ENCODE data around the gene HSPB3. TPM values are rescaled to one million over a fixed set of nuclear protein-coding genes. Genes with fewer than 3 reads are reported as not detected.
"Not testable (repeated sequence)": the region's sequence is repeated elsewhere in the genome, so short reads cannot be mapped to it uniquely, and the experiment has no call there.

The HSPB3 gene
- total RNA-seq, 3 donors from 2014 or later: not detected

- DNase-seq (ENCODE audit: low spot score in 2 of 2); H3K27ac ChIP-seq; H3K4me1 ChIP-seq; H3K9me3 ChIP-seq; H3K4me3 ChIP-seq; H3K36me3 ChIP-seq; intact Hi-C loops (cut with DNase I; ENCODE audit: low total_unique reads); H3K27me3 ChIP-seq: not testable (repeated sequence)
- TF ChIP-seq, protein P1, sequence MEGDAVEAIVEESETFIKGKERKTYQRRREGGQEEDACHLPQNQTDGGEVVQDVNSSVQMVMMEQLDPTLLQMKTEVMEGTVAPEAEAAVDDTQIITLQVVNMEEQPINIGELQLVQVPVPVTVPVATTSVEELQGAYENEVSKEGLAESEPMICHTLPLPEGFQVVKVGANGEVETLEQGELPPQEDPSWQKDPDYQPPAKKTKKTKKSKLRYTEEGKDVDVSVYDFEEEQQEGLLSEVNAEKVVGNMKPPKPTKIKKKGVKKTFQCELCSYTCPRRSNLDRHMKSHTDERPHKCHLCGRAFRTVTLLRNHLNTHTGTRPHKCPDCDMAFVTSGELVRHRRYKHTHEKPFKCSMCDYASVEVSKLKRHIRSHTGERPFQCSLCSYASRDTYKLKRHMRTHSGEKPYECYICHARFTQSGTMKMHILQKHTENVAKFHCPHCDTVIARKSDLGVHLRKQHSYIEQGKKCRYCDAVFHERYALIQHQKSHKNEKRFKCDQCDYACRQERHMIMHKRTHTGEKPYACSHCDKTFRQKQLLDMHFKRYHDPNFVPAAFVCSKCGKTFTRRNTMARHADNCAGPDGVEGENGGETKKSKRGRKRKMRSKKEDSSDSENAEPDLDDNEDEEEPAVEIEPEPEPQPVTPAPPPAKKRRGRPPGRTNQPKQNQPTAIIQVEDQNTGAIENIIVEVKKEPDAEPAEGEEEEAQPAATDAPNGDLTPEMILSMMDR (IDR thresholded peaks at IDR 0.05): peak; percentile 36 to 75 (median 69)
These were observed 35.7 kb upstream of the HSPB3 start for GRCh38 chr5:54419573-54420423.

DNA sequence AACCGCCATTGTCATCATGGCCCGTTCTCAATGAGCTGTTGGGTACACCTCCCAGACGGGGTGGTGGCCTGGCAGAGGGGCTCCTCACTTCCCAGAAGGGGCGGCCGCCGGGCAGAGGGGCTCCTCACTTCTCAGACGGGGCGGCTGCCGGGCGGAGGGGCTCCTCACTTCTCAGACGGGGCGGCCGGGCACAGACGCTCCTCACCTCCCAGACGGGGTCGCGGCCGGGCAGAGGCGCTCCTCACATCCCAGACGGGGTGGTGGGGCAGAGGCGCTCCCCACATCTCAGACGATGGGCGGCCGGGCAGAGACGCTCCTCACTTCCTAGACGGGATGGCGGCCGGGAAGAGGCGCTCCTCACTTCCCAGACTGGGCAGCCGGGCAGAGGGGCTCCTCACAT lies 35.0 kb upstream of the HSPB3 start:
- H3K9me3 ChIP-seq; H3K27me3 ChIP-seq; H3K27ac ChIP-seq; H3K4me1 ChIP-seq; intact Hi-C loops (cut with DNase I; ENCODE audit: low total_unique reads); H3K36me3 ChIP-seq; DNase-seq (ENCODE audit: low spot score in 2 of 2); H3K4me3 ChIP-seq: not testable (repeated sequence)

GRCh38 chr5:54421976-54422375 lies 33.5 kb upstream of the HSPB3 start:
- TF ChIP-seq, protein P1 (IDR thresholded peaks at IDR 0.05): no peak
- TF ChIP-seq POLR2A (IDR thresholded peaks at IDR 0.05) (no peak), POLR2AphosphoS5 (IDR thresholded peaks at IDR 0.05) (no peak)
- intact Hi-C loops (cut with DNase I; ENCODE audit: low total_unique reads): no loop called here
- Histone ChIP-seq H3K36me3 (no peaks in the 10 kb centered on the region), H3K9me3 (no peaks in the 10 kb centered on the region), H3K4me1 (no peaks in the 10 kb centered on the region), H3K27me3 (no peaks in the 10 kb centered on the region), H3K27ac (no peak overlapping the region), H3K4me3 (no peak overlapping the region)
- DNase-seq (ENCODE audit: low spot score in 2 of 2): no peak

DNA sequence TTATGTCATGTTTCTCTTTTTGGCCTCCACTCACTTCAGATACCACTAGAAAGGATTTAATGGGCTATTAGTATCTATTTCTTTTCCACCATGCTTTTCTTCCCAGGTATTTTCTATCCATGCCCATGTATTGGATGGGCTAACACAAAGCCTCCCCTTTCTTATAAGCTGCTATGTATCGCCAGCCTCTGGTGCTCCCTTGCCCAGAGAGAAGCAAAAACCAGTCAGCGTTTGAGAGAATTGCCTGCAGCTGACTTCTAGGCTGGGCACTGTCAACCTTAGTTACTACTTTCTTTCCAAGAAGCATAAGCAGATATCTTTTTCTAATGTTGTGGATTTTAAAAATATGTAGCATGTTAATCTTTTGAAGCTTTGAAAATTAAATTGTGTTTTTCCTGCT lies 30.2 kb upstream of the HSPB3 start:
- Histone ChIP-seq H3K4me1 (no peaks in the 10 kb centered on the region), H3K4me3 (no peak overlapping the region), H3K27ac (no peak overlapping the region), H3K27me3 (no peaks in the 10 kb centered on the region), H3K36me3 (no peaks in the 10 kb centered on the region), H3K9me3 (no peaks in the 10 kb centered on the region)
- no peak for DNase-seq (ENCODE audit: low spot score in 2 of 2)
- intact Hi-C loops (cut with DNase I; ENCODE audit: low total_unique reads): no loop called here
- TF ChIP-seq, protein P1 (IDR thresholded peaks at IDR 0.05): no peak
- no peak for TF ChIP-seq POLR2AphosphoS5 (IDR thresholded peaks at IDR 0.05)
- no peak for TF ChIP-seq POLR2A (IDR thresholded peaks at IDR 0.05)

GRCh38 chr5:54426209-54426608 lies 29.3 kb upstream of the HSPB3 start:
- intact Hi-C loops (cut with DNase I; ENCODE audit: low total_unique reads): no loop called here
- no peak overlapping the region for H3K27ac ChIP-seq
- H3K4me3 ChIP-seq: no peak overlapping the region
- no peaks in the 10 kb centered on the region for H3K36me3 ChIP-seq
- DNase-seq (ENCODE audit: low spot score in 2 of 2): no peak
- H3K9me3 ChIP-seq: no peaks in the 10 kb centered on the region
- no peaks in the 10 kb centered on the region for H3K27me3 ChIP-seq
- no peak for TF ChIP-seq POLR2AphosphoS5 (IDR thresholded peaks at IDR 0.05)
- no peak for TF ChIP-seq POLR2A (IDR thresholded peaks at IDR 0.05)
- TF ChIP-seq, protein P1 (IDR thresholded peaks at IDR 0.05): no peak
- no peaks in the 10 kb centered on the region for H3K4me1 ChIP-seq

GRCh38 chr5:54434650-54435049 lies 20.8 kb upstream of the HSPB3 start:
- intact Hi-C loops (cut with DNase I; ENCODE audit: low total_unique reads); H3K4me1 ChIP-seq: not testable (repeated sequence)

More at GRCh38 chr5:54434650-54435049, 20.8 kb upstream of the HSPB3 start:
- not testable (repeated sequence) for H3K36me3 ChIP-seq; H3K27ac ChIP-seq; DNase-seq (ENCODE audit: low spot score in 2 of 2); H3K9me3 ChIP-seq; H3K27me3 ChIP-seq; H3K4me3 ChIP-seq

Measured in breast epithelium (tissue), 4 donors.